NCI-H1436 treated with DMSO at 0.1 percent for 48 hours (cell line): ENCODE results near the gene FAM227A.
"Not testable (repeated sequence)": the region's sequence is repeated elsewhere in the genome, so short reads cannot be mapped to it uniquely, and the experiment has no call there.

Source experiments
- DNase-seq: peaks from one replicate; lab custom pipeline; 2025; lab: John Stamatoyannopoulos, UW

FAM227A gene

DNA sequence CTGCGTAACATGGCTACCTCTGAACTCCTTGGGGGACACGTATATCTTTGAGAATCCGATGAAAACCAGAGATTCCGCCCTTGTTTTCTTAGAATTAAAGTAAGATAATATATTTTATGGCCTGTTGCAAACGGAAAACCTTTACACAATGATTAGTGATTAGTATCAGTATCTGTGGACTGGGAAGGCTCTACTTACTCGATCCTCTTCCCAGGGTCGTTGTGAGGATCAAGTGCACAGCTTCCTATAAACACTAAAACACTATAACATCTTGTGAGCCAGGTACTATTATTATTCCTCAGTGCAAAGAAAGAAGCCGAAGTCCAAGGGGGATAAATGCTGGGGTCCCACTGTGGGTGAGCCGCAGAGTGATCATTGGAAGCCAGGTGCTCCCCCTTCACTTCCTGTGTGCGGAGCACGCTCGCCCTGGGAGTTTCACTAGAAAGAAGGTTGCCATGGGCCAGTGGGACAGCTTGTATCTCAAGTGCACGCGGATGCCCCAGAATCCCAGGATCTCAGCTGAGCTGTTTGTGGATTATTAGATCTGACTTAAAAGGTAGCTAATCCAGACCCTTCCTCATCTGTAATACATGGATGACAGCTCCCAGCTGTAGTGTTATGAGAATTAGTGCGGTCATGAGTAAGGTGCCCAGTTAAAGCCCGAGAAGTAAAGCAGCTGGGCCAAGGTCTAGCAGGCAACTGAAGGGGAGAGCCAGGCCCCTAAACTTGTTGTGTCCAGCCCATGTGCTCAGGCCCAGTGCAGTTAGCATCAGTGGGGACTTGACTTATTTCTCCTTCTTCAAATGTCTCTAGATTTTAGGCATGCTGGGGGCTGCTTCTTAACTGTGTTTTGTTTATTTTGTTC, 1.1 kb upstream of the FAM227A start:
- DNase-seq: no peak

- DNase-seq: no peak
These were observed 505 bp downstream of the FAM227A start for GRCh38 chr22:38655519-38656255.

DNA sequence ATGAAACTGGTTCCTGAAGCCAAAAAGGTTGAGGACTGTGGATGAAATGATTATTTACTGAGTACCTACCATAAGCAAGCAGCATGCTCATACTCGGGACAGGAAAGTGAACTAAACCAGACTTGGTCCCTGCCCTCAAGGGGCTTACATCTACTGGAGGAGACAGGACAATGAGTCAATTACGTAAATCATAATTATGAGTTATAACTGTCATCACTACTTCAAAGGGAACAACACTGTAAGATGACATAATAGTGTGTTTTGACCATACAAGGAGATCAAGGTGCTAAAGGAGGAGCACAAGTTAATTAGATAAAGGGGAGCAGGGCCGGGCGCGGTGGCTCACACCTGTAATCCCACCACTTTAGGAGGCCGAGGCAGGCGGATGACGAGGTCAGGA, 2.5 kb downstream of the FAM227A start:
- no peak for DNase-seq

DNA sequence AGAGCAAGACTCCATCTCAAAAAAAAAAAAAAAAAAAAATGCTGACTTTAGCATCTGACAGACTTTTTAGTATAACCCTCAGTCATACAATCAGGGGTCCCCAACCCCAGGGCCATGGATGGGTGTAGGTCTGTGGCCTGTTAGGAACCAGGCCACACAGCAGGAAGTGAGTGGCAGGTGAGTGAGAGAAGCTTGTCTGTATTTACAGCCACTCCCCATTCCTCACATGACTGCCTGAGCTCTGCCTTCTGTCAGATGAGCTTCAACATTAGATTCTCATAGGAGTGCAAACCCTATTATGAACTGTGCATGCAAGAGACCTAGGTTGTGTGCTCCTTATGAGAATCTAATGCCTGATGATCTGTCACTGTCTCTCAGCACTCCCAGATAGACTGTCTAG, 3.3 kb downstream of the FAM227A start:
- no peak for DNase-seq

GRCh38 chr22:38649841-38650522, 6.2 kb downstream of the FAM227A start:
- DNase-seq: no peak

DNA sequence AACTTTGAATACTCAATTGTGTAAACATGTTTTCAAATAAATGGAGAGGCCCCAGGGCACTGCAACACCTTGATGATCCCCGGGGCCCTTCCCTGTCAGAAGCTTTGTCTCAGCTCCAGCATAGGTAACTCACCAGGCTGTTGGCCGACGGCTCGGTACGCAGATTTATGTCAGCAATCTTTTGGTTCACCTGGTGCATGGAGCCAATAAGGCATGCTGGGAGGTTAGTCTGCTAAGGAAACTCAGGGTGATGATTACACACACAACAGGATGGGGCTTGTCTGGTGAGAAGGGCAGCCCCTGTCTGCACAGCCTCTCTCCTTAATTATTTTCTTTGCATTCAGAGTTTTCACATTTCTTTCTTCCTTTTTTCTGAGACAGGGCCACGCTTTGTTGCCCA, 10.8 kb downstream of the FAM227A start:
- no peak for DNase-seq

GRCh38 chr22:38644245-38644644, 11.9 kb downstream of the FAM227A start:
- not testable (repeated sequence) for DNase-seq

DNA sequence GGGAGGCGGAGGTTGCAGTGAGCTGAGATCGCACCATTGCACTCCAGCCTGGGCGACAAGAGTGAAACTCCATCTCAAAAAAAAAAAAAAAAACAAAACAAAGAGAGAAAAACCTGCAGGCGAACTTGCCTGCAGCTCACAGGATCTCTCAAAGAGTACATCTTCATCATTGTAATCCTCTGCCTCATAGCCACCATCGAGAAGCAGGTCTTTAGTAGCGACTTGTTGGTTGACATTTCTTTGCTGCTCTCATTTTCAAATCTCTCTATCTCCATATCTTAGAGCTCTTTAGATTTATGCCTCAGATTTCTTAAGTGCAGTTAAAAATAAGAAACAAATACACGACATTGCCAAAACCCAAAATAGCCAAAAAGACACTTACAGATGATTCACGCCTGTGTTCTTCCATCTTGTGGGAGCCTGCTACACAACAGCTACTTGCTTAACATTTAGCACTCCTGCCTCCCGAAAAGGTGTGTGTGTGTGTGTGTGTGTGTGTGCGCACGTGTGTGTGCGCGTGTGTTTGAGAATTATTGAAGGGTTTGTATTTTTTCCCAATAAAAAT, 14.6 kb downstream of the FAM227A start:
- no peak for DNase-seq

DNA sequence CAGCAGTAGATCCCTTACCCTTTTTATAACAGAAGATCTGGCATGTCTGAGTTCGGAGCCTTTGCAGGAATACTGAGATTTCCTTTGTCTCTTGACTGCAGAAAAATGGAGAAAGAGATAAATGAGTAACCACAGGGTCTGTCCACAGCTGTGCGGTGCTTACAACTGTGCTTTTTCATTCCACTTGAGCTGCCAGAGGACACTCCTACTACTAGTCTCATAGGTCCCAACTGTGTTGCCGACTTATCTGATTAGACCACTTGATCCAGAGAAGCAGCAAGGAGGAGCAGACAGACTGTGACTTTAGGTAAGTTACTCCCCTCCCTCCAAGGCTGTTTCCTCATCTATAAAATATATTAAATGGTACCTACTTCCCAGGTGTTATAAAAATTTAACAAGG, 17.5 kb downstream of the FAM227A start:
- DNase-seq: no peak

GRCh38 chr22:38638216-38638615, 18.0 kb downstream of the FAM227A start:
- DNase-seq: no peak

DNA sequence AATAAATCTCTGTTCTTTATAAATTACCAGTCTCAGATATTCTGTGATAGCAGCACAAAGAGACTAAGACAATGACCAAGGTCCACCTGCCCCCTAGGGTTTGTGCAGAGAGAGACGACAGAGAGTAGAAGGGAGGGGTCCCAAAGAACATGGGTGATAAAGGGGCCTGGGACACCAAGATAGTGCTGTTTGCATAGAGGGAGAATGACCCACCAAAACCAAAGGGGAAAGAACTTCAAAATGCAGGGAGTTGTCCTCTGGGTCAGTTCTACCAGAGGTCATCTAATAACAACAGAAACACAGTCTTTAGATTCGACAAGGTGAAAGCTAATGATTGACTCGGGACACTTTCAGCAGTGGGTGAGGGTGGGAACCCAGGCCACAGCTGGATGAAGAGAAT, 23.7 kb downstream of the FAM227A start:
- DNase-seq: no peak

GRCh38 chr22:38631724-38632123, 24.5 kb downstream of the FAM227A start:
- no peak for DNase-seq

DNA sequence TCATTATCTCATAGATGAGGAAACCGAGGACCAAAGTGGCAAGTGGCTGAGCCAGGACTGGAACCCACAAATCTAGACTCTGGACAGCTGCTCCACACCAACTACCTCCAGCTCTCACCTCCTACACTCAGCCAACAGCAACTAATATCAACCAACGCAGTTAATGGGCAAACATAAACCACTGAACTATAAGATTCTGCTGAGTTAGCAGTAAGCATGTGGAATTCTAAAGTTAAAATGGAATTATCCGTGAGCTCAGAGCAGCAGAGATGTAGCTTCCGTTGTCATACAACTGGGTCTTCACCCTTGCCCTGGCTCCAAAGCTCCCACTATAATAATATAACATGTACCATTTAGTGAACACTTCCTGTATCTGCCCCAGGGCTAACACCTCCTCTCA, 27.1 kb downstream of the FAM227A start:
- no peak for DNase-seq

DNA sequence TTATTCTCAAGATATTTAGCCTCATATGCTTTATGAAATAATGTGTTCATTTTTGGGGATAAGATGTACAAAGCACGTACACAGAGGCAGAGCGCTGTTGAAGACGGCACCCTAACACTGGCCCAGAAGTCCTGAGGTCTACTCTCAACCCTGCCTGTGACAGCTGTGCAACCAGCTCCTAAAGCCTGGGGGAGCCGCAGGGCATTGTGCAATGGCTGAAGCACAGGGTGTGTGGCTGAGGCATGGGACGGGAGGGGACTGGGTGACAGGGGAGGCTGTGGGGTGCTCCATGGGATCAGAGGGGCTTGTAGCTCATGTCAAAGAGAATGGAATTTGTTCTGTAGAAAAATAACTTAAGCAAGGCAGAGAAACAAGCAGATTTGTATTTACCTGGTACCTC, 27.7 kb downstream of the FAM227A start:
- no peak for DNase-seq

DNA sequence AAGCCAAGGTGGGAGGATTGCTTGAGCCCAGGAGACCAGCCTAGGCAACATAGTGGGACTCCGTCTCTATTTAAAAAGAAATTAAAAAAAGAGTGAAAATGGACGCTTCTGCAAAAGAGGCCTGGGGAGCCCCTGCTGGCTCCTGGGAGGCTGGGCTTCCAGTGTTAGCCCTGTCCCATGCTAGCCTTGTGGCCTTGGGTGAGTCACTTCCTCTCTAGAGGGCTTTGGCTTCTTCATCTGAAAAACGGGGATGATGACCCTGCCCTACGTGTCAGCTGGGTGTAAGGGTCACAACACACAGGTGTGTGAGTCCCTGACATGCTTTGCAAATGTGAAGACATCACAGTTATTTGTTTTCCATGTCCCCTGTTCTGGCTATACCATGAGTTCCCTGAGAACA, 32.8 kb downstream of the FAM227A start:
- no peak for DNase-seq

GRCh38 chr22:38618682-38619081, 37.5 kb downstream of the FAM227A start:
- DNase-seq: no peak

DNA sequence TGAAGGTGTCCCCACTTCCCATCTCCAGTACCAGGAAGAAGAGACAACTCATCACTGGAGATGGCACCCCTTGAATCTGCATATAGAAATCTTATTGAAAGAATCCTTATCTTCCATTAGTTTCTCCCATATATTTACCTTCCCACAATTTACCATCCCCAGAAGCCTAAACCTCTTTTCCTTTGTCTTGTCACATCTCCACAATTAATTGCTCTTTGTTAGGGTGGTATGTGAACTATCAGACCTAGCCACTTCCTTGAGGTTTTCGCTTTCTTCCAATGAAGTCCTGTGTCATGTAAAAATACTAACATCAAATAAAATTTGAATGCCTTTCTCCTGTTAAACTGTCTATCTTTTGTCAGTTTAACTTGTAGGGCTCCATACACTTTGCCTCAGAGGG, 37.9 kb downstream of the FAM227A start:
- DNase-seq: no peak

DNA sequence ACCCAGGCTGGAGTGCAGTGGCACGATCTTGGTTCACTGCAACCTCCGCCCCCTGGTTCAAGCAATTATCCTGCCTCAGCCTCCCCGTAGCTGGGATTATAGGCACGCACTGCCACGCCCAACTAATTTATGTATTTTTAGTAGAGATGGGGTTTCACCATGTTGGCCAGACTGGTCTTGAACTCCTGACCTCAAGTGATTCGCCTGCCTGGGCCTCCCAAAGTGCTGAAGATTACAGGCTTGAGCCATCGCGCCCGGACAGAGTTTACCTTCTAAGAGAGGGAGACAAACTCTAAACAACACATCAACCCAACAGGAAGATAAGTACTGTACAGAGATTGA, 41.2 kb downstream of the FAM227A start:
- not testable (repeated sequence) for DNase-seq

DNA sequence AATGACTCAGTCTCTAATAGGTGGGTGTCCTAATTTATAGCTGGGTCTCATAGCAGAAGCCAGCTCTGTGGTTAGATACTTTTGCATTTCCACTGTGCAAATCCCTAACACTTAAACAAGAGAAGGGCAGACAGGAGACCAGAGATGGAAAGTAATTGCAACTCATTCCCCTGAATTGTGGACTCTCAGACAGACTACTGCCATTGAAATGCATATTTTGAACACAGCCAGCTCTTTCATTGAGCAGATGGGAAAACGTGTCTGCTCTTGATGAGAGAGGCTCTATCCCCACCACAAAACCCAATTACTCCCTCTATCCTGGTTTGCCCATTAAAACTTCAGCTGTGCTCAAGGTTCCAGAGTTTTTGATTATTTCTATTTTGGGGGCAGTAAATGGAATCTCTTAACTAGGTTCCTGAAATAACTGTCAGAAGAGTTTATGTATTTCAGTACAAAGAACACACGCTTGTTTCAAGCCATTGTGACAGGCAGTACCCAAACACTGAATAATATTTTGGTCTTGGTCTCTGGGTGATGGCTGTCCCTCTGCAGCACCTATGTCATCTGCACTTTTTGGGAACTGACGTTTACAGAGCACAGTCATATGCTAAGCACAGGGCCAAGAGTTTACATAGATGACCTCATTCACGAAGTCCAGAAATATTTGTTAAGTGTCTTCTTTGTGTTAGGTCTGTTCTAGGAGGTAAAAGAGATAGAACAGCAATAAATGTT, 41.7 kb downstream of the FAM227A start:
- DNase-seq: no peak

GRCh38 chr22:38613588-38613987, 42.6 kb downstream of the FAM227A start:
- DNase-seq: no peak

- DNase-seq: no peak
These were observed 43.8 kb downstream of the FAM227A start for GRCh38 chr22:38612217-38613006.
